ENCODE data around the gene MCM9. TPM values are rescaled to one million over a fixed set of nuclear protein-coding genes. Genes with fewer than 3 reads are reported as not detected.

The MCM9 gene
- polyA plus RNA-seq, 2 of the 4 experiments (the other 2 are of a cell fraction): 5.1 to 5.4 TPM

GRCh38 chr6:118984342-118984741, 49.4 kb upstream of the MCM9 start:
- DNase-seq (ENCODE audit: low read depth in 1 of 2, low spot score in 1 of 2) (no peak), FAIRE-seq (no peak), ATAC-seq (no peak)
- H3K27ac ChIP-seq: no peak overlapping the region
- H3K9me3 ChIP-seq: no peaks in the 10 kb centered on the region
- no peak overlapping the region for H3K4me3 ChIP-seq
- TF ChIP-seq HDAC2 (IDR thresholded peaks at IDR 0.05): no peak
- no peak for TF ChIP-seq MAX (IDR thresholded peaks at IDR 0.05)
- no peak for TF ChIP-seq FOSL2 (IDR thresholded peaks at IDR 0.05)
- TF ChIP-seq FOSL2 (CRISPR knock-in tag; IDR thresholded peaks at IDR 0.05): no peak
- TF ChIP-seq HOXB5 (CRISPR knock-in tag; IDR thresholded peaks at IDR 0.05): no peak
- TF ChIP-seq FOXS1 (CRISPR knock-in tag; IDR thresholded peaks at IDR 0.05): no peak
- no peak for TF ChIP-seq MAZ (IDR thresholded peaks at IDR 0.05; ENCODE audit: borderline replicate concordance, low read depth, low read length)
- no peak for TF ChIP-seq ZFP36 (IDR thresholded peaks at IDR 0.05; ENCODE audit: borderline replicate concordance, partially characterized antibody)
- TF ChIP-seq ESRRA (IDR thresholded peaks at IDR 0.05; ENCODE audit: borderline replicate concordance, low read length): no peak
- TF ChIP-seq E2F6 (IDR thresholded peaks at IDR 0.05; ENCODE audit: borderline replicate concordance, low read depth): no peak
- CTCF ChIA-PET: no interaction called here
- H3K4me1 ChIP-seq: no peaks in the 10 kb centered on the region
- no peak overlapping the region for H3K4me2 ChIP-seq
- WGBS (ENCODE audit: missing lambda C conversion rate): 67% methylated on average over 2 of the region's 2 CpGs
- POLR2A ChIA-PET: no interaction called here

- Histone ChIP-seq H3K27ac (no peak overlapping the region), H3K9me3 (no peaks in the 10 kb centered on the region), H3K4me2 (no peak overlapping the region), H3K4me1 (no peaks in the 10 kb centered on the region), H3K4me3 (no peak overlapping the region)
- DNase-seq (ENCODE audit: low read depth in 1 of 2, low spot score in 1 of 2): no peak
- ATAC-seq: no peak
- WGBS (ENCODE audit: missing lambda C conversion rate): 55% methylated on average over 3 of the region's 3 CpGs
- no peak for FAIRE-seq
- TF ChIP-seq ELK1 (IDR thresholded peaks at IDR 0.05; ENCODE audit: low read depth, low read length) (no peak), MAFK (IDR thresholded peaks at IDR 0.05; ENCODE audit: partially characterized antibody) (peak; percentile 64)
- POLR2A ChIA-PET: no interaction called here
- CTCF ChIA-PET: no interaction called here
Measured at GRCh38 chr6:118982575-118982911, 47.6 kb upstream of the MCM9 start.

GRCh38 chr6:118981884-118982574, 47.1 kb upstream of the MCM9 start:
- Histone ChIP-seq H3K4me2 (no peak overlapping the region), H3K4me1 (no peaks in the 10 kb centered on the region), H3K9me3 (no peaks in the 10 kb centered on the region), H3K27ac (no peak overlapping the region), H3K4me3 (no peak overlapping the region)
- FAIRE-seq (no peak), ATAC-seq (no peak), DNase-seq (ENCODE audit: low read depth in 1 of 2, low spot score in 1 of 2) (no peak)
- WGBS (ENCODE audit: missing lambda C conversion rate): 56% methylated on average over 6 of the region's 6 CpGs
- TF ChIP-seq ESRRA (IDR thresholded peaks at IDR 0.05; ENCODE audit: borderline replicate concordance, low read length): no peak
- ChIA-PET POLR2A (no interaction called here), CTCF (no interaction called here)

GRCh38 chr6:118980063-118980462, 45.1 kb upstream of the MCM9 start:
- TF ChIP-seq ATOH8 (CRISPR knock-in tag; IDR thresholded peaks at IDR 0.05; ENCODE audit: low read depth) (no peak), CEBPB (IDR thresholded peaks at IDR 0.05) (peak; percentile 75 to 92; a peak in 3 of 4 replicates), PBX3 (IDR thresholded peaks at IDR 0.05) (no peak), FOSB (CRISPR knock-in tag; IDR thresholded peaks at IDR 0.05) (no peak), ZC3H11A (IDR thresholded peaks at IDR 0.05) (no peak)
- Histone ChIP-seq H3K9me3 (no peaks in the 10 kb centered on the region), H3K4me3 (no peak overlapping the region), H3K4me2 (no peak overlapping the region), H3K4me1 (no peaks in the 10 kb centered on the region), H3K27ac (no peak overlapping the region)
- WGBS (ENCODE audit: missing lambda C conversion rate): 74% methylated on average over 5 of the region's 5 CpGs
- ChIA-PET CTCF (no interaction called here), POLR2A (no interaction called here)
- DNase-seq (ENCODE audit: low read depth in 1 of 2, low spot score in 1 of 2) (peak in 1 of 2 experiments; percentile 1), ATAC-seq (no peak), FAIRE-seq (no peak)

Data from A549 (cell line).